Measurements from ENCODE around the gene SLC12A6. TPM values are rescaled to one million over a fixed set of nuclear protein-coding genes. Genes with fewer than 3 reads are reported as not detected.
A peak's percentile ranks its signal among the peaks of the same experiment; 100 is the strongest.

SLC12A6 gene
- total and polyA plus RNA-seq, 11 donors, result 6.1 to 35.1 (median 23.0) TPM

DNA sequence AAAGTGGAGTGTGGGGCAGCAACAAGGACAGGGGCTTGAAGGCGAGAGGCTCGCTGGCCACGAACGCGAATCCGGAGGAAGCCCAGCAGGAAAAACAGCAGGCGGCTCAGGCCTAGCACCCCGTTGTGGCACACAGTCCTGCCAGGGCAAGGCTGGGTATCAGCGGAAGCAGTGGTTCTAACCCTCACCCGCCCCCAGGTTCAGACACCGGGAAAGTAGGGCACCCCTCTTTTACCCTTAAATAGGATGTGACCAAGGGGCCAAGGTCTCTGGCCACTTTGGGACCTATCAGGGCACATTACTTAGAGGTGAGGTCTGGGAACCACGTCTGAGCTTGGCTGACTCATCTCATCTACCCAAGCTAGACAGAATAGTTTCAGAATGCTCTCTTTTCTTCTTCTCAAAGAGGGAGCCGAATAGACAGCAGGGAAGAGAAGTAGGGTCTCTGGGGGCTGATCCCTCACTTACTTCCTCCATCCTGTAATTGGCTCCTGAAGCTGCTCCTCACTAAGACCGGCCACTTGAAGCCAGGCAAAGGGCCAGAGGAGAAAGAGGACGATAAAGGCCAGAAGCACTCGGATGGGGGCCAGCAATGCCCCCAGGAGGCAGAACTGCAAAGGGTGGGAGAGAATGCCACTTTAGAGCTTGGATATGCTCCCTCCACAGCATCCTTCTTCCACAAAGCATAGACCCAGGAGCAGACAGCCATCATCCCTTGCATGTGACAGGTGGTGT is 27.7 kb upstream of the SLC12A6 start:
- peaks cover 0 to 25% (median 15%) of the 10 kb centered on the region in 12 donors for H3K4me1 ChIP-seq
- H3K9me3 ChIP-seq, result no peaks in the 10 kb centered on the region
- 67 to 76% (median 73%) methylated on average over 15 to 16 of the region's 16 CpGs for WGBS, 4 donors
- peak; percentile 6 to 39 (median 21) for ATAC-seq
- TF ChIP-seq, protein P1, sequence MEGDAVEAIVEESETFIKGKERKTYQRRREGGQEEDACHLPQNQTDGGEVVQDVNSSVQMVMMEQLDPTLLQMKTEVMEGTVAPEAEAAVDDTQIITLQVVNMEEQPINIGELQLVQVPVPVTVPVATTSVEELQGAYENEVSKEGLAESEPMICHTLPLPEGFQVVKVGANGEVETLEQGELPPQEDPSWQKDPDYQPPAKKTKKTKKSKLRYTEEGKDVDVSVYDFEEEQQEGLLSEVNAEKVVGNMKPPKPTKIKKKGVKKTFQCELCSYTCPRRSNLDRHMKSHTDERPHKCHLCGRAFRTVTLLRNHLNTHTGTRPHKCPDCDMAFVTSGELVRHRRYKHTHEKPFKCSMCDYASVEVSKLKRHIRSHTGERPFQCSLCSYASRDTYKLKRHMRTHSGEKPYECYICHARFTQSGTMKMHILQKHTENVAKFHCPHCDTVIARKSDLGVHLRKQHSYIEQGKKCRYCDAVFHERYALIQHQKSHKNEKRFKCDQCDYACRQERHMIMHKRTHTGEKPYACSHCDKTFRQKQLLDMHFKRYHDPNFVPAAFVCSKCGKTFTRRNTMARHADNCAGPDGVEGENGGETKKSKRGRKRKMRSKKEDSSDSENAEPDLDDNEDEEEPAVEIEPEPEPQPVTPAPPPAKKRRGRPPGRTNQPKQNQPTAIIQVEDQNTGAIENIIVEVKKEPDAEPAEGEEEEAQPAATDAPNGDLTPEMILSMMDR (IDR thresholded peaks at IDR 0.05), result no peak
- TF ChIP-seq POLR2A (IDR thresholded peaks at IDR 0.05), result no peak
- peak in 4 of 5 donors; percentile 46 to 83 (median 64) for DNase-seq
- peak overlapping the region in 9 of 12 donors; percentile 78 to 99 (median 90) for H3K4me3 ChIP-seq
- intact Hi-C loops (cut with DNase I), result loop anchor here in 8 of 10 donors (5.0 to 10.0 kb wide), 8 partner anchors 48 to 300 kb away; partner anchors contain the start of genes EMC7 (in 4 of the 8), PGBD4 (in 4 of the 8) and GOLGA8B (in 1 of the 8)
- H3K27ac ChIP-seq, result peak overlapping the region in 11 of 12 donors; percentile 95 to 100 (median 99)
- no peaks in the 10 kb centered on the region for H3K27me3 ChIP-seq
- peaks cover 0 to 36% (median 34%) of the 10 kb centered on the region in 9 donors for H3K36me3 ChIP-seq

DNA sequence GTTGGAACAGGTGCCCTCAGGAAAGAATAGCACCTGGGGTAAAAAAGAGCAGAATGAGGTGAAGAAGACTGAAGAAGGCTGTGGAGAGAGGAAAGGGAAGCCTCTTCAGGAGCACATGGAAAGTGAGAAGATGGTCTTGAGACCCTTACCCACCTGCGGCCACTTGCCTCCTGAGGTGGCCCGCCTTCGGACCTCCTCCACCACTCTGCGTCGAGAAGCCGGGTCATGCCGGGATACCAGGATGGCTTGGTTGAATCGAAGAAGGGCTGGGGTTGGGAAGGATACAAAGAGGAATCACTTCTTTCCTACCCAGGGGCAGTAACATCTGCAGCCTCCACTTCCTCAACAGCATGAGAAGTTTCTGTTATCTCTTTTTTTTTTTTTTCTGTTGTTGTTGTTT is 26.5 kb upstream of the SLC12A6 start:
- no peak for TF ChIP-seq POLR2A (IDR thresholded peaks at IDR 0.05)
- TF ChIP-seq, protein P1 (IDR thresholded peaks at IDR 0.05), result no peak
- intact Hi-C loops (cut with DNase I), result loop anchor here in 5 of 10 donors (10.0 kb wide), 5 partner anchors 91 to 299 kb away; partner anchors contain the start of genes EMC7 (in 3 of the 5), PGBD4 (in 3 of the 5) and GOLGA8B (in 1 of the 5)

DNA sequence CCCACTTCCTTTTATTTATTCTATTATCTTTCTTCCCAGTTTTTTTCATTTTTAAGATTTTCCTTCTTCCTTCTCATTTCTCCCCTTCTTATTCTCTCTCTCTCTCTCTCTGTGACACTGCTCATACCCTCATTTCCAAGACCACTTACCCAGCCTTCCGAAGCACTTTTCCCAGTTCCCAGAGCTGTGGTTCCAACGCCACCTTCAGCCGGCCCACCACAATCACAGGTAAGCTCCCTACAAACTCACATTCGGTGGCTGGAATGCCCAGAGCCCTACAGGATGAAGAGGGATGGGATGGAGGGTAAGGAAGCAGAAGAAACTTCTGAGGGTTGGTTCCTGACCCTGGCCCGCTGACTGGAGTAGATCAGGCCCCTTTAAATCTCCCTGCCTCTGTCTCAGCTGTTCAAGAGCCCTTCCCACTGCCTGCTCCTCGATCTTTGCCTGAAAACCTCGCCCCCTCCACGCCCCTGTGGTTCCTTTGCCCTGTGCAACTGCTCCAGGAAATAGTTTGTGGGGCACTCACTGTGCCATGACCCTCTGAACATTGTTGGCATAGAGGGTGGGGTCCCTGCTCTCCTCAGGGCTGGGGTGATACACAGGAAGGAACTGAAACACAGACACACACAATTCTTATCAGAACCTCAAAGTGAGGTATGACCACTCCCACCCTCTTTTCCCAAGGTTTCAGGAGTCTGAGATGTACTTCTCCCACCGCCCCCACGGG is 24.6 kb upstream of the SLC12A6 start:
- H3K36me3 ChIP-seq, result peaks cover 0 to 66% (median 63%) of the 10 kb centered on the region in 9 donors
- WGBS, 4 donors, result 80 to 84% (median 83%) methylated on average over 10 of the region's 10 CpGs
- no peak overlapping the region for H3K4me3 ChIP-seq
- H3K27me3 ChIP-seq, result no peaks in the 10 kb centered on the region
- TF ChIP-seq, protein P1 (IDR thresholded peaks at IDR 0.05), result no peak
- TF ChIP-seq POLR2A (IDR thresholded peaks at IDR 0.05), result no peak
- H3K9me3 ChIP-seq, result no peaks in the 10 kb centered on the region
- peaks cover 0 to 17% (median 11%) of the 10 kb centered on the region in 12 donors for H3K4me1 ChIP-seq
- no peak for ATAC-seq
- intact Hi-C loops (cut with DNase I), result loop anchor here in 5 of 10 donors (10.0 kb wide), 5 partner anchors 93 to 297 kb away; partner anchors contain the start of genes EMC7 (in 3 of the 5), PGBD4 (in 3 of the 5) and GOLGA8B (in 1 of the 5)
- no peak for DNase-seq
- H3K27ac ChIP-seq, result no peak overlapping the region

More for the DNA sequence above, 26.5 kb upstream of the SLC12A6 start:
- ATAC-seq (no peak), DNase-seq (no peak)
- Histone ChIP-seq H3K4me3 (no peak overlapping the region), H3K27ac (no peak overlapping the region), H3K4me1 (peaks cover 0 to 25% (median 15%) of the 10 kb centered on the region in 12 donors), H3K27me3 (no peaks in the 10 kb centered on the region), H3K36me3 (peaks cover 0 to 48% (median 45%) of the 10 kb centered on the region in 9 donors), H3K9me3 (no peaks in the 10 kb centered on the region)
- WGBS, 4 donors, result 91 to 96% (median 94%) methylated on average over 8 of the region's 8 CpGs

Data from heart left ventricle (tissue), 16 donors.